SH-SY5Y (cell line): ENCODE data around the gene MVB12A.

Experiments
- GATA2 ChIP-seq: IDR thresholded peaks from 2 replicates; pipeline ENCODE4 v1.6.1; 2011; ENCODE audit warnings: mild to moderate bottlenecking, low read depth, low read length
- GATA3 ChIP-seq: IDR thresholded peaks from 2 replicates; pipeline ENCODE4 v1.6.1; 2011; ENCODE audit warnings: low read depth, mild to moderate bottlenecking, low read length, moderate library complexity

DNA sequence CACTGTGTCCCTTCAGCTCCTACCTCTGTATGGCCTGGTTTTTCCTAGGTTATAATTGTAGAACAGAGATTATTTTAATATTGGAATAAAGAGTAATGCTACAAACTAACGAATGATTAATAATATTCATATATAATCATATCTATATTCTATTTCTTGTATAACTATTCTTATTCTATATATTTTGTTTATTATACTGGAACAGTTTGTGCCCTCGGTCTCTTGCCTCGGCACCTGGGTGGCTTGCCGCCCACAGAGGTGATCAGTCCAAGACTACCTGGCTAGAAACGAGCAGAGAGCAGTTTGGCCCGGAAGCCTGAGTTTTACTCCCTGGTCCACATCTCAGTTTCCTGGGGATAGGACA is 46.6 kb downstream of the MVB12A start:
- TF ChIP-seq GATA2: no peak
- TF ChIP-seq GATA3: no peak
